Neural crest cell (in vitro differentiated cells): Measurements from ENCODE around the gene AVL9. TPM values are rescaled to one million over a fixed set of nuclear protein-coding genes. Genes with fewer than 3 reads are reported as not detected.
"Not testable (repeated sequence)": the region's sequence is repeated elsewhere in the genome, so short reads cannot be mapped to it uniquely, and the experiment has no call there.

Experiments
- DNase-seq: peaks from one replicate; pipeline ENCODE4 v3.0.0; 2021; ENCODE audit warnings: low read depth, mixed read lengths, low spot score
- H3K27ac Mint-ChIP-seq: one replicate; pipeline ENCODE4 v1.8.0; 2021; ENCODE audit warnings: mild to moderate bottlenecking, mixed read lengths; ENCODE audit not compliant: unreplicated experiment
- H3K27me3 Mint-ChIP-seq: 2 replicates; pipeline ENCODE4 v1.8.0; 2021; ENCODE audit warnings: low read depth, mild to moderate bottlenecking, mixed read lengths
- H3K36me3 Mint-ChIP-seq: 2 replicates; pipeline ENCODE4 v1.8.0; 2021; ENCODE audit warnings: low read depth, mild to moderate bottlenecking, mixed read lengths
- H3K4me1 Mint-ChIP-seq: 2 replicates; pipeline ENCODE4 v1.8.0; 2021; ENCODE audit warnings: mixed read lengths
- H3K4me3 Mint-ChIP-seq: one replicate; pipeline ENCODE4 v1.8.0; 2021; ENCODE audit warnings: mild to moderate bottlenecking, mixed read lengths
- H3K9me3 Mint-ChIP-seq: 2 replicates; pipeline ENCODE4 v1.8.0; 2021; ENCODE audit warnings: mixed read lengths
- CTCF ChIP-seq: fragments of 200-600 bp; sonication (generic); conservative IDR thresholded peaks from 2 replicates; pipeline ENCODE4 v1.5.0; 2021; ENCODE audit warnings: antibody characterized with exemption, mild to moderate bottlenecking
- total RNA-seq: library from RNA; stranded (reverse); gene quantifications from 2 replicates; pipeline ENCODE4 v1.2.1, GENCODE V29; 2021

AVL9 gene
- total RNA-seq, 1 donor from 2014 or later: 36.8 TPM

GRCh38 chr7:32461484-32461883 lies 33.8 kb upstream of the AVL9 start:
- Mint-ChIP-seq H3K4me1 (peaks cover 4% of the 10 kb centered on the region), H3K36me3 (no peaks in the 10 kb centered on the region), H3K4me3 (no peak overlapping the region), H3K27ac (no peak overlapping the region), H3K9me3 (no peaks in the 10 kb centered on the region), H3K27me3 (no peaks in the 10 kb centered on the region)
- no peak for DNase-seq
- no peak for TF ChIP-seq CTCF

- H3K4me1 Mint-ChIP-seq: peaks cover 4% of the 10 kb centered on the region
- no peaks in the 10 kb centered on the region for H3K9me3 Mint-ChIP-seq
- H3K4me3 Mint-ChIP-seq: no peak overlapping the region
- H3K27me3 Mint-ChIP-seq: no peaks in the 10 kb centered on the region
- TF ChIP-seq CTCF: no peak
- DNase-seq: no peak
- H3K36me3 Mint-ChIP-seq: no peaks in the 10 kb centered on the region
- H3K27ac Mint-ChIP-seq: no peak overlapping the region
Measured at GRCh38 chr7:32462451-32462850, 32.8 kb upstream of the AVL9 start.

- peaks cover 4% of the 10 kb centered on the region for H3K4me1 Mint-ChIP-seq
- no peaks in the 10 kb centered on the region for H3K36me3 Mint-ChIP-seq
- H3K27me3 Mint-ChIP-seq: no peaks in the 10 kb centered on the region
- TF ChIP-seq CTCF: no peak
- no peak overlapping the region for H3K4me3 Mint-ChIP-seq
- no peak for DNase-seq
- H3K9me3 Mint-ChIP-seq: no peaks in the 10 kb centered on the region
- no peak overlapping the region for H3K27ac Mint-ChIP-seq
Measured at GRCh38 chr7:32462977-32463376, 32.3 kb upstream of the AVL9 start.

- DNase-seq, H3K4me1 Mint-ChIP-seq, H3K27ac Mint-ChIP-seq, H3K9me3 Mint-ChIP-seq, H3K36me3 Mint-ChIP-seq, H3K27me3 Mint-ChIP-seq: not testable (repeated sequence)
- H3K4me3 Mint-ChIP-seq: peak overlapping the region; percentile 83
Measured at GRCh38 chr7:32464641-32465416, 30.5 kb upstream of the AVL9 start.

- not testable (repeated sequence) for H3K27ac Mint-ChIP-seq, H3K36me3 Mint-ChIP-seq, H3K27me3 Mint-ChIP-seq, H3K4me3 Mint-ChIP-seq, H3K9me3 Mint-ChIP-seq, DNase-seq, H3K4me1 Mint-ChIP-seq
Measured at GRCh38 chr7:32470004-32470403, 25.3 kb upstream of the AVL9 start.

GRCh38 chr7:32470871-32471270 lies 24.4 kb upstream of the AVL9 start:
- Mint-ChIP-seq H3K27ac (no peak overlapping the region), H3K36me3 (no peaks in the 10 kb centered on the region), H3K9me3 (peaks cover 2% of the 10 kb centered on the region), H3K4me3 (no peak overlapping the region), H3K4me1 (no peaks in the 10 kb centered on the region), H3K27me3 (no peaks in the 10 kb centered on the region)
- no peak for TF ChIP-seq CTCF
- DNase-seq: no peak
